ENCODE data around the gene LRCH1.
A peak's percentile ranks its signal among the peaks of the same experiment; 100 is the strongest.

The LRCH1 gene

DNA sequence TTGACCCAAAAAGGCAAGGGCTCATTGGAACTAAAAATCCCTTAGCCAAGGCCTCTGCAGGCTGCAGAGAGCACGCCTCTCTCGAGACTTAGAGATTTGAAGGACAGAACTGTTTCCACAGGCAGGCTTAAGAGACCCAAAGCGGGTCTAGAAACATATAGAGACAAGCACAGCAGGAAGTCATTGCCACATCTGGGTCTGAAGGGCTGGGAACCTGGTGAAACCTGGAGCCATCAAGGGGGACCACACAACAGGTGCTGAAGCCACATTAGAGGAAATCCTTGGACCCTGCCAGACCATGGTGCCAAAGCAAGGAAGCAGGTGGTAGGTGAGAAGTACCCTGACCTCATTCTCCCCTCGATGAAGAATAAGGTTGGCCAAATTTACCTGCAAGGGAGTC lies 33.8 kb upstream of the LRCH1 start:
- H3K4me3 ChIP-seq (replicated peaks in 1 of 2; ENCODE audit: low read depth in 2 of 2, low read length in 2 of 2), result no peak overlapping the region
- DNase-seq (ENCODE audit: low read depth in 2 of 2), result no peak
- TF ChIP-seq, protein P1, sequence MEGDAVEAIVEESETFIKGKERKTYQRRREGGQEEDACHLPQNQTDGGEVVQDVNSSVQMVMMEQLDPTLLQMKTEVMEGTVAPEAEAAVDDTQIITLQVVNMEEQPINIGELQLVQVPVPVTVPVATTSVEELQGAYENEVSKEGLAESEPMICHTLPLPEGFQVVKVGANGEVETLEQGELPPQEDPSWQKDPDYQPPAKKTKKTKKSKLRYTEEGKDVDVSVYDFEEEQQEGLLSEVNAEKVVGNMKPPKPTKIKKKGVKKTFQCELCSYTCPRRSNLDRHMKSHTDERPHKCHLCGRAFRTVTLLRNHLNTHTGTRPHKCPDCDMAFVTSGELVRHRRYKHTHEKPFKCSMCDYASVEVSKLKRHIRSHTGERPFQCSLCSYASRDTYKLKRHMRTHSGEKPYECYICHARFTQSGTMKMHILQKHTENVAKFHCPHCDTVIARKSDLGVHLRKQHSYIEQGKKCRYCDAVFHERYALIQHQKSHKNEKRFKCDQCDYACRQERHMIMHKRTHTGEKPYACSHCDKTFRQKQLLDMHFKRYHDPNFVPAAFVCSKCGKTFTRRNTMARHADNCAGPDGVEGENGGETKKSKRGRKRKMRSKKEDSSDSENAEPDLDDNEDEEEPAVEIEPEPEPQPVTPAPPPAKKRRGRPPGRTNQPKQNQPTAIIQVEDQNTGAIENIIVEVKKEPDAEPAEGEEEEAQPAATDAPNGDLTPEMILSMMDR (IDR thresholded peaks at IDR 0.05; ENCODE audit: low read depth, low read length), result no peak

DNA sequence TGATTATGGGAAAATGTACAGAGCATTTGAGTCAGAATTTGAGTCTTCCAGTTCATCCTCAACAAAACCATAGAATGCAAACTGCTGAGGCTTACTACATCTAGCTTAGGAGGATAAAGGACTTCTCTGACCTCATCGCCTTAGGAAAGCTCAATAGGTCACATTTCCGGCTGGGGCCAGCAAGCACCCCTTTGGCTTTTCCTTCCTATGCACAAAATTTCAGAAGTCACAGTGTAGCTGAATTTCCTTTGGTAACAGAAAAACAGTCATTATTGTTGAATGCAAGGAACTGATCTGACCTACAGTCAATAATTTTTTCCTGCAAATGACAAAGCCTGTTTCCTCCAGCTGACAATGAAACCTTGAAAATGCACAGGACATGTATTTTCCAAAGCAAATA lies 32.8 kb upstream of the LRCH1 start:
- DNase-seq (ENCODE audit: low read depth in 2 of 2), result no peak
- no peak overlapping the region for H3K4me3 ChIP-seq (replicated peaks in 1 of 2; ENCODE audit: low read depth in 2 of 2, low read length in 2 of 2)
- TF ChIP-seq, protein P1 (IDR thresholded peaks at IDR 0.05; ENCODE audit: low read depth, low read length), result no peak

DNA sequence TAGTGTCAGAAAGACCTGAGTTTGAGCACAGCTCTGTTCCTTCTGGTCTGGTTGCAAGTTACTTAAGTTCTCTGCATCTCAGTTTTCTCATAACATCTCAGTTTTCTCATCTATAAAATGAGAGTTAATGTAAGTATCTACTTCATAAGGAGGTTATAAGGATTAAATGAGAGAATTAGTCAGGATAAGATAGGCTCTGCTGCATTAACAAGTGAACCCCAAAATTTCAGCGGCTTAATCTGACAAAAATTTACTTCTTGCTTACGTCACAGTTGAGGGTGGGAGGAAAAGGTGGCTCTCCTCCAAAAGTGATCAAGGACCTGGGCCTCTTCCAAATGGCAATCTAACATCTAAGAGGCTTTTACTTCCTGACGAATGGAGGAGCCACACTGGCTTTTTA lies 31.5 kb upstream of the LRCH1 start:
- TF ChIP-seq, protein P1 (IDR thresholded peaks at IDR 0.05; ENCODE audit: low read depth, low read length), result no peak
- no peak overlapping the region for H3K4me3 ChIP-seq (replicated peaks in 1 of 2; ENCODE audit: low read depth in 2 of 2, low read length in 2 of 2)
- DNase-seq (ENCODE audit: low read depth in 2 of 2), result no peak

DNA sequence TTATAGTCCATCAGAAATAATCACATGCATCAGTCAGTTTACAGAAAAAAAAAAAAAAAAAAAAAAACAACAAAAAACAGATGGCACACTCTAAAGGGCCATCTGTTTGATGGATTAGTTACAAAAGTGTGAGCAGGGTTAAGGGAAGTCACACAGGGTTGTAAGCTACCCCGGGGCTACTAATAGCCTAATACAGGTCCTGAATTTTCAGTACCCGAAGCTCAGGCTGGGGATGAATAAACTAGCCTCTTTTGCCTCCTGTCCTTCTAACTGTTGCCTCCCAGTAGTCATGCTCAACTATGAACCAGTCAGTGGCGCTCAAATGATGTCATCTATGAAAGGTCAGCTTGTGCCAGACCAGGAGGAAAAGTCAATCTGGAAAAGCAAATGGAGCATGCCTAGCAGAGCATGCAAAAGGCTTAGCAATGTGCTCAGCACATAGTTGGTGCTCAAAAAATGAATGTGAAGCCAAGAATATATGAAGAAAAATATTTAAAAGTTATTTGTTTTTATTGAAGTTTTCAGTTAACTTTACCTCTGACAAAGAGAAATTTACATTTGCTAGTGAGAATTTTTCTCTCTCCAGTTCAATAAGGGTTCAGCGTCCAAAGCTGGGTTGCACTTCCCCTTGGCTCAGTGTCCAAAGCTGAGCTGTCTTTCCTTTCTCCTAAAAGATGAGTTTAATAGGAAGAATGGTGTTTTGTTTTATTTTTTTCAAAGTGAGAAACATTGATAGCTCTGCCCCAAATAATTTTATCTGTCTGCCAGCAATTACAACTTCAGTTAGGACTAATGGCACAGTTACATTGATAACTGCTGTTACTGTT lies 30.8 kb upstream of the LRCH1 start:
- DNase-seq (ENCODE audit: low read depth in 2 of 2), result no peak
- H3K4me3 ChIP-seq (replicated peaks in 1 of 2; ENCODE audit: low read depth in 2 of 2, low read length in 2 of 2), result no peak overlapping the region
- TF ChIP-seq, protein P1 (IDR thresholded peaks at IDR 0.05; ENCODE audit: low read depth, low read length), result no peak

DNA sequence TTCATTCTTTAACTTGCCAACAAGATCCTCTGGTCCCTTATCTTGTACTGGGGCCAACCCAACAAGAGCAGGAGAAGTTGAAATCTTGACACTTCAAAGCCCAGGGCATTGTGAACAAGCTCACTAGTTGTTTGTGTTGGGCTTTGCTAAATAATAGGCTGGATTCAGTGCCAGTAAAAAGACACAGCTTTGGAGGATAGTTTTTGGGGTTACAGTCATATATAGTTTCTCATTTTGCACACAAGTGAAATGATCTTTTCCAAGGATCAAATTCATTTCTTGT lies 30.3 kb upstream of the LRCH1 start:
- no peak overlapping the region for H3K4me3 ChIP-seq (replicated peaks in 1 of 2; ENCODE audit: low read depth in 2 of 2, low read length in 2 of 2)
- TF ChIP-seq, protein P1 (IDR thresholded peaks at IDR 0.05; ENCODE audit: low read depth, low read length), result no peak
- no peak for DNase-seq (ENCODE audit: low read depth in 2 of 2)

DNA sequence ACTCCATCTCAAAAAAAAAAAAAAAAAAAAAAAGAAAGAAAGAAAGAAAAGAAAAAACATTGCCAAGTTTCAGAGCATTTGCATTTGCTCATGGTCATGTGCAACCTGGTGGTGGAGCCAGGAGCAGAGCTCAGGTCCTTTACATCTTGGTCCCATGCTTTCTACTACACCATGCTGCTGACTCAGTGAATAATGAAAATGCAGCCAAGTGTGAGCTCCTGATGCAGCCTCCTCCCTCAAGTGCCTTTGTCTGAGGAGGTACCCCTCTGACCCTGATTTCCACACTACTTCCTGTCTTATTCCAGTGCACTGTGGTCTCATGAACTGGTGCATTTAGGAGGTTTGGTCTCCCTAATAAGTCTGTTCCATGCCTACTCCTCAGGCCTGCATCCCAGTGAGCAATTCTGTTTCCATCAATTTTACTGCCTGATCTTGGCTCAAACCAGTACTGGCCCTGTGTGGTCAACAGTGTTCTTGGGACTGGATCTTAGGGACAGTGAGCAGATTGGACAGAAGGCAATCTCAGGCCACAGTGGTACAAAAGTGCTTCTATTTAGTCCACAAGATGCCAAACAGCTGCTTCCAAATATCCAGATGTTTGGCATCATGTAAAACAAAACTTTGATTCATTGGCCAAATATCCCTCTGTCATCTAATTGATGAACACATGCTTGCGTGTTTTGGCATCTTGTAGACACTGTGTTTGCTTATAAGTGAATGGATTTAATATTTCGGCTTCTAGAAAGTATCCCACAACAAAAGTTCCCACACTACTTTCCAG lies 28.8 kb upstream of the LRCH1 start:
- TF ChIP-seq, protein P1 (IDR thresholded peaks at IDR 0.05; ENCODE audit: low read depth, low read length), result no peak
- H3K4me3 ChIP-seq (replicated peaks in 1 of 2; ENCODE audit: low read depth in 2 of 2, low read length in 2 of 2), result no peak overlapping the region
- DNase-seq (ENCODE audit: low read depth in 2 of 2), result peak; percentile 36 to 48

All from cardiac fibroblast (primary cell).